Measurements from ENCODE around the gene FHOD3. TPM values are rescaled to one million over a fixed set of nuclear protein-coding genes. Genes with fewer than 3 reads are reported as not detected.

Gene FHOD3
- total and polyA plus RNA-seq, 2 of the 8 experiments (the other 6 are each of a cell fraction or from before 2014, with no cell fraction given) = 9.7 to 10.5 TPM

GRCh38 chr18:36692921-36693332, 395.4 kb downstream of the FHOD3 start:
- no peaks in the 10 kb centered on the region for H3K27me3 ChIP-seq (replicated peaks in 1 of 4; ENCODE audit: control insufficient read depth in 3 of 4, extremely low read depth in 1 of 4, insufficient read depth in 3 of 4, low read length in 3 of 4)
- no peak overlapping the region for H2AFZ ChIP-seq (ENCODE audit: low read length)
- H4K8ac ChIP-seq (ENCODE audit: extremely low read depth, insufficient read depth, low read length) = no peak overlapping the region
- no peak overlapping the region for H3K9ac ChIP-seq (replicated peaks in 1 of 4; ENCODE audit: extremely low read depth in 1 of 4, low read depth in 3 of 4, low read length in 3 of 4)
- no peak overlapping the region for H3K4me3 ChIP-seq (ENCODE audit: extremely low read depth in 1 of 4, insufficient read depth in 2 of 4, low read depth in 3 of 4, low read length in 4 of 4)
- H3K18ac ChIP-seq (ENCODE audit: extremely low read depth, low read length) = no peak overlapping the region
- H2BK12ac ChIP-seq (ENCODE audit: low read depth, low read length) = no peak overlapping the region
- no peaks in the 10 kb centered on the region for H3K9me3 ChIP-seq (ENCODE audit: insufficient read depth in 2 of 2, low read depth in 1 of 2, low read length in 1 of 2)
- H3K23me2 ChIP-seq (ENCODE audit: low read depth, low read length) = no peaks in the 10 kb centered on the region; the same call in 1 of the 2 replicates
- H3K56ac ChIP-seq (replicated peaks; ENCODE audit: insufficient read length, low read depth, low read length) = no peak overlapping the region
- no peaks in the 10 kb centered on the region for H3K79me1 ChIP-seq (ENCODE audit: low read depth, low read length)
- H3K4me1 ChIP-seq (replicated peaks in 1 of 4; ENCODE audit: control insufficient read depth in 3 of 4, insufficient read depth in 4 of 4, low read length in 3 of 4) = no peaks in the 10 kb centered on the region
- H2BK20ac ChIP-seq (ENCODE audit: low read length) = no peak overlapping the region
- H3K36me3 ChIP-seq (ENCODE audit: control insufficient read depth in 2 of 4, insufficient read depth in 4 of 4, low read length in 3 of 4) = no peaks in the 10 kb centered on the region; a peak in 1 of 8 replicates
- ChIA-PET POLR2A (ENCODE audit: partially characterized antibody) (no interaction called here), CTCF (ENCODE audit: partially characterized antibody) (interaction anchor here (1.0 to 2.0 kb wide), 4 partner anchors 12 to 106 kb away, joined by 3 to 7 read pairs (median 6); no protein-coding TSS in a partner anchor)
- H2AK5ac ChIP-seq (ENCODE audit: low read depth, low read length) = no peak overlapping the region
- no peak overlapping the region for H2BK15ac ChIP-seq (ENCODE audit: low read length)
- no peak overlapping the region for H3K14ac ChIP-seq (ENCODE audit: insufficient read length)
- FAIRE-seq (no peak), DNase-seq (ENCODE audit: low read depth in 1 of 2, low spot score in 2 of 2) (no peak)
- H3K23ac ChIP-seq (ENCODE audit: insufficient read length) = no peak overlapping the region
- no peak overlapping the region for H3K4ac ChIP-seq (replicated peaks; ENCODE audit: insufficient read length, low read depth, low read length)
- H2BK5ac ChIP-seq (ENCODE audit: low read depth, low read length) = no peak overlapping the region
- H4K91ac ChIP-seq (replicated peaks; ENCODE audit: insufficient read length, low read length) = no peak overlapping the region
- WGBS, 2 experiments (ENCODE audit: extremely low coverage in 1 of 2, insufficient coverage in 1 of 2, insufficient read length in 1 of 2, insufficient replicate concordance in 2 of 2, low coverage in 1 of 2, low lambda C conversion rate in 2 of 2, missing lambda C conversion rate in 1 of 2) = 88% methylated on average over 9 of the region's 9 CpGs; no CpG with 5 or more reads in 1 of the 2 experiments
- H2BK120ac ChIP-seq (replicated peaks; ENCODE audit: low read depth, low read length) = no peak overlapping the region
- no peak overlapping the region for H3K27ac ChIP-seq (ENCODE audit: low read depth, low read length)
- no peaks in the 10 kb centered on the region for H3K79me2 ChIP-seq (ENCODE audit: control insufficient read depth in 1 of 2, insufficient read depth in 2 of 2, low read length in 2 of 2)
- H4K5ac ChIP-seq (ENCODE audit: insufficient read length, low read depth, low read length) = no peak overlapping the region
- H3K4me2 ChIP-seq (ENCODE audit: insufficient read depth in 1 of 2, low read depth in 2 of 2, low read length in 2 of 2) = no peak overlapping the region
- no peaks in the 10 kb centered on the region for H4K20me1 ChIP-seq (replicated peaks in 1 of 2; ENCODE audit: control insufficient read depth in 1 of 2, insufficient read depth in 2 of 2, low read length in 2 of 2)
- TF ChIP-seq JUND (IDR thresholded peaks at IDR 0.05; ENCODE audit: low read length) = no peak
- no peak for TF ChIP-seq BACH1 (IDR thresholded peaks at IDR 0.05; ENCODE audit: low read length)
- no peak for TF ChIP-seq MAX (IDR thresholded peaks at IDR 0.05)
- no peak for TF ChIP-seq KDM5A (IDR thresholded peaks at IDR 0.05; ENCODE audit: low read length)
- TF ChIP-seq CEBPB (IDR thresholded peaks at IDR 0.05; ENCODE audit: low read depth, low read length) = no peak
- no peak for TF ChIP-seq TAF7 (optimal IDR thresholded peaks at IDR 0.05; ENCODE audit: borderline replicate concordance, low read depth, low read length)
- no peak for TF ChIP-seq SUZ12 (IDR thresholded peaks at IDR 0.05; ENCODE audit: low read length)
- no peak for TF ChIP-seq SP2 (IDR thresholded peaks at IDR 0.05; ENCODE audit: low read length)
- no peak for TF ChIP-seq CHD1 (IDR thresholded peaks at IDR 0.05; ENCODE audit: low read depth, low read length)
- no peak for TF ChIP-seq E2F6 (IDR thresholded peaks at IDR 0.05)
- TF ChIP-seq EGR1 (IDR thresholded peaks at IDR 0.05; ENCODE audit: borderline replicate concordance, low read depth, low read length) = no peak
